ENCODE data around the gene YTHDF2.

- TF ChIP-seq POLR2AphosphoS5 (IDR thresholded peaks at IDR 0.05; ENCODE audit: low read depth, low read length) = no peak; the same call in 1 of the 2 replicates
- no peak for TF ChIP-seq NFIC (IDR thresholded peaks at IDR 0.05; ENCODE audit: borderline replicate concordance)
These were observed 780 bp downstream of the YTHDF2 start for GRCh38 chr1:28737307-28738132.

Measured in SK-N-SH (cell line).